ENCODE data around the gene MARCHF10.

MARCHF10 gene

DNA sequence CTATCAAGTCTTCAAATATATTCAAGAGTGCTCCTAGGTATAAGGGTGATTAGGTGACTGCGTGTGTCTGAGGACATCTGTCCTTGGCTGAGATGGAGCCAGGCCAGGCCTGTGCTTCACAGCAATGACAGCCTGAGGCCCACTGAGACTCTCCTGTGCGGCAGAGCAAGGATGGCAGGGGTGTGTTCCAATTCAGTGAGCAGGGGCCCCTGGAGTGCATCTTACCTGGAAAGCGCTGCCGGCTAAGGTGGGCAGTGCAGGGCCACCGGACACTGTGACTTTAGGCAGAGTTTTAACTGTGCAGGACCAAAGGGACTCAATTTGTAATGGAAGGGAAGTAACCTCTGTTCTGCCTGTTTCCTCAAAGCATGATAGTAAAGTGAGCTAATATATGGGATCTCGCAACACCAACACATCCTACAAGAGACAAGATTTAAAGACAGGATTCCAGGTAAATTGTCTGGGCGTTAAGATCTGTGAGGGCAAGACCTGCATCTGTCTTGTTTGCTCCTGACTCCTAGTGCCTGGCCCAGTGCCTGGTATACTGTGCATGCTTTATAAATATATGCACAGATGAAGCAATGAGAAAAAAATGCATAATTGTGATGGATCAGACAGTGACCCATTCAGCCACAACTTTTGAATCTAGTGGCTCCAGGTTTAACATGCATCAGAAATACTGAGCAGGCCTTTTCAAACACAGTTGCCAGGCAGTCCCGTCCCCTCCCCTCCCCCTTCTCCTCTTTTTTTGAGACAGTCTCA lies 93.9 kb downstream of the MARCHF10 start:
- in situ Hi-C loops (cut with HindIII; ENCODE audit: low pct_unique_long_range_greater_than_20kb, low sequenced_read_pairs), result no loop called here
- TF ChIP-seq JUND (IDR thresholded peaks at IDR 0.05; ENCODE audit: low read depth), result peak; percentile 46; the same call in 1 of the 2 replicates
- DNase-seq (ENCODE audit: low read depth in 1 of 2, low spot score in 1 of 2), result peak in 1 of 2 experiments; percentile 36

- TF ChIP-seq JUND (IDR thresholded peaks at IDR 0.05; ENCODE audit: low read depth), result no peak
- in situ Hi-C loops (cut with HindIII; ENCODE audit: low pct_unique_long_range_greater_than_20kb, low sequenced_read_pairs), result no loop called here
- DNase-seq (ENCODE audit: low read depth in 1 of 2, low spot score in 1 of 2), result no peak
These were observed 94.8 kb downstream of the MARCHF10 start for GRCh38 chr17:62713086-62713881.

DNA sequence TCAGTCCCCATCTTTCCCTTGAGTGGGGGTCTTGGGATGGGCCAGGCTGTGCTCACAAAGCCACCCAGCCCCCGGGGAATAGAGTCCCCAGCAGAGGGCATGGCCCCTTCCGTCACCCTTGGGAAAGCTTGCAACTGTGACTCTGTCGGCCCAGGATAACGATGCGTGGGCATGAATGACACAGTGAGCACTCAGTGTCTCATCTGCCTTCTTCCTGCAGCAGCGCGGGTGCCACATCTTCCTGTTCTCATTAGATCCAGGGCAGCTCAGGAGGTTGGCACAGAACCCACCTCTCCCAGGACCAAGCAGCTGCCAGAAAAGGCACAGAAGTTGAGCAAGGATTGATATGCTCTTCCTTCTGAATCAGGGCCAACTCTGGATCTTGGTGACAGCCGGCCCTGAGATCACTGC lies 95.9 kb downstream of the MARCHF10 start:
- DNase-seq (ENCODE audit: low read depth in 1 of 2, low spot score in 1 of 2), result no peak
- in situ Hi-C loops (cut with HindIII; ENCODE audit: low pct_unique_long_range_greater_than_20kb, low sequenced_read_pairs), result no loop called here
- no peak for TF ChIP-seq JUND (IDR thresholded peaks at IDR 0.05; ENCODE audit: low read depth)

- no peak for DNase-seq (ENCODE audit: low read depth in 1 of 2, low spot score in 1 of 2)
- in situ Hi-C loops (cut with HindIII; ENCODE audit: low pct_unique_long_range_greater_than_20kb, low sequenced_read_pairs), result no loop called here
- TF ChIP-seq JUND (IDR thresholded peaks at IDR 0.05; ENCODE audit: low read depth), result no peak
These were observed 99.5 kb downstream of the MARCHF10 start for GRCh38 chr17:62708587-62708986.

GRCh38 chr17:62707425-62707739 lies 100.7 kb downstream of the MARCHF10 start:
- in situ Hi-C loops (cut with HindIII; ENCODE audit: low pct_unique_long_range_greater_than_20kb, low sequenced_read_pairs), result no loop called here
- no peak for DNase-seq (ENCODE audit: low read depth in 1 of 2, low spot score in 1 of 2)
- no peak for TF ChIP-seq JUND (IDR thresholded peaks at IDR 0.05; ENCODE audit: low read depth)

GRCh38 chr17:62706598-62707424 lies 101.3 kb downstream of the MARCHF10 start:
- in situ Hi-C loops (cut with HindIII; ENCODE audit: low pct_unique_long_range_greater_than_20kb, low sequenced_read_pairs), result no loop called here
- TF ChIP-seq JUND (IDR thresholded peaks at IDR 0.05; ENCODE audit: low read depth), result no peak
- DNase-seq (ENCODE audit: low read depth in 1 of 2, low spot score in 1 of 2), result no peak

GRCh38 chr17:62705778-62706597 lies 102.1 kb downstream of the MARCHF10 start:
- no peak for DNase-seq (ENCODE audit: low read depth in 1 of 2, low spot score in 1 of 2)
- in situ Hi-C loops (cut with HindIII; ENCODE audit: low pct_unique_long_range_greater_than_20kb, low sequenced_read_pairs), result no loop called here
- no peak for TF ChIP-seq JUND (IDR thresholded peaks at IDR 0.05; ENCODE audit: low read depth)

DNA sequence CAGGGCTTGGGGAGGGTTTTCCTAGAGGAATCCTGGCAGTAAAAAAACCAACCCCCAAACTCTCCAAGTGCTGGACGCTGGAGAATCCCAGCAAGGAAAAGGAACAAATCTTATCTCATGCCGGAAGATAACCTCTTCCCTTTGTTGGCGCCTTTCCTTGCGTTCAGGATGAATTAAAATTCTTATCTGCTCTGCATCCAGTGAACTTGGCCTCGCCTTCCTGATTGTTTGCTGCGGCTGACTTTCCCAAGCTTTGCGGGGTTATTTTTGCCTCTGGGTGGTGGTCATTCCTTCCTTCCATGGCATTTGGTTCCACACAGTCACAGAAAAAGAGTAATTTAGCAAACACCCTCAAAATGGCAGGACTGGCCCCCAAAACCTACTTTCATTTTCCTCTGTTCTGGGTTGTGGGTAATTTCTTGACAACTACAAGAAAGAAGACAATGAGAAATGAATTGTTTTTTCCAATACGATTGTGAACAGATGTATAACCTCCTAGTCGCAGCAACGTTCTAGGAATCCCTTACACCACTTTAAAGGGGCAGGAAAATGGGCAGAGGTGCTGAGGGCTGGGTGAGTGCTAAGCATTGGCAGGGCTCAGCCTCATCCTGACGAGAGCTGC lies 102.8 kb downstream of the MARCHF10 start:
- in situ Hi-C loops (cut with HindIII; ENCODE audit: low pct_unique_long_range_greater_than_20kb, low sequenced_read_pairs), result no loop called here
- no peak for DNase-seq (ENCODE audit: low read depth in 1 of 2, low spot score in 1 of 2)
- no peak for TF ChIP-seq JUND (IDR thresholded peaks at IDR 0.05; ENCODE audit: low read depth)

GRCh38 chr17:62704381-62704971 lies 103.6 kb downstream of the MARCHF10 start:
- peak in 1 of 2 experiments; percentile 53 for DNase-seq (ENCODE audit: low read depth in 1 of 2, low spot score in 1 of 2)
- in situ Hi-C loops (cut with HindIII; ENCODE audit: low pct_unique_long_range_greater_than_20kb, low sequenced_read_pairs), result no loop called here
- no peak for TF ChIP-seq JUND (IDR thresholded peaks at IDR 0.05; ENCODE audit: low read depth)

- TF ChIP-seq JUND (IDR thresholded peaks at IDR 0.05; ENCODE audit: low read depth), result no peak
- in situ Hi-C loops (cut with HindIII; ENCODE audit: low pct_unique_long_range_greater_than_20kb, low sequenced_read_pairs), result no loop called here
- peak in 1 of 2 experiments; percentile 72 for DNase-seq (ENCODE audit: low read depth in 1 of 2, low spot score in 1 of 2)
These were observed 104.2 kb downstream of the MARCHF10 start for GRCh38 chr17:62703776-62704380.

DNA sequence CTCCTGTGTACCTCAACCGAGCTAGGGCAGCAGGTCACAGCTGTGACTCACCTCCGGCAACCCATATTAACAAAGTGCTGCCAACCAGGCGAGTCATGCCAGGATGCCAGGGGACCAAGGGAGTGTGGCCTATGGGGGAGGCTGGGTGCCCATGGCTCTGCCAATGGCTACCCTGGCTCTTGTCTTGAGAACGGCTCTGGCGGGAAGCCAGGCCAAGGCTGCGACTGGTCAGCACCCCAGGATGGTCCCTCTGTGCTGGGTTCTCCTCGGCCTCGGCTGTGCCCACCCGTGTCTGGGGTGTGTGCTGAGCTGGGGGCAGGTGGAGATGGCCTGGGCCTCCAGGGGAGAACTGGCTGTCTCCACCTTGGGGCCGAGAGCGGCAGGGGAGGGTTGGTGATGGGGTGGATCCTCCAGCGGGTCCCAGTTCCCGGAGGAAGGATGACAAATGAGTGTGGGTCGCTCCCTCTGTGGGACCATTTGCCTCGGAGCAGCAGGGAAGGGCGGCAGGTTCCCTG lies 104.8 kb downstream of the MARCHF10 start:
- DNase-seq (ENCODE audit: low read depth in 1 of 2, low spot score in 1 of 2), result peak in 1 of 2 experiments; percentile 48
- in situ Hi-C loops (cut with HindIII; ENCODE audit: low pct_unique_long_range_greater_than_20kb, low sequenced_read_pairs), result no loop called here
- TF ChIP-seq JUND (IDR thresholded peaks at IDR 0.05; ENCODE audit: low read depth), result no peak
